Kidney (tissue), 14 donors: ENCODE results near the gene ARHGAP40. TPM values are rescaled to one million over a fixed set of nuclear protein-coding genes. Genes with fewer than 3 reads are reported as not detected.

Experiments used
- DNase-seq, 5 donors: peaks; one replicate each; pipeline ENCODE4 v3.0.0-alpha.2; 2013 to 2020
- FAIRE-seq: peaks from 2 replicates; lab custom pipeline; 2012; peaks lifted over from hg19 to GRCh38; lab: Jason Lieb, UNC
- H3K27ac ChIP-seq, 2 donors: one replicate each; pipeline ENCODE4 v1.7.0; 2013; ENCODE audit warnings: low read depth in 2 of 2, low read length in 2 of 2, inconsistent platforms in 1 of 2
- H3K27me3 ChIP-seq: one replicate; pipeline ENCODE4 v1.7.1; 2013; ENCODE audit warnings: low read length, inconsistent platforms; ENCODE audit not compliant: control insufficient read depth, insufficient read depth
- H3K36me3 ChIP-seq, 3 donors: one replicate each; pipeline versions ENCODE4 v1.7.0 to v1.7.1; 2013; ENCODE audit warnings: low read length in 3 of 3, control low read depth in 1 of 3, inconsistent platforms in 1 of 3; ENCODE audit not compliant: insufficient read depth in 3 of 3, control insufficient read depth in 2 of 3
- H3K4me1 ChIP-seq, 3 donors: one replicate each; pipeline versions ENCODE4 v1.7.0 to v1.7.1; 2013; ENCODE audit warnings: low read length in 3 of 3, inconsistent platforms in 1 of 3, low read depth in 1 of 3; ENCODE audit not compliant: control insufficient read depth in 2 of 3, insufficient read depth in 2 of 3
- H3K4me3 ChIP-seq, 3 donors: one replicate each; pipeline versions ENCODE4 v1.7.0 to v1.8.1; 2013; ENCODE audit warnings: low read length in 3 of 3, control low read depth in 1 of 3, inconsistent platforms in 1 of 3
- H3K9ac ChIP-seq, 3 donors: one replicate each; pipeline versions ENCODE4 v1.7.0 to v1.7.1; 2013; ENCODE audit warnings: low read length in 3 of 3, control low read depth in 1 of 3, inconsistent platforms in 1 of 3
- H3K9me3 ChIP-seq, 3 donors: one replicate each; pipeline versions ENCODE4 v1.7.0 to v1.7.1; 2013; ENCODE audit warnings: low read length in 3 of 3, control low read depth in 1 of 3, inconsistent platforms in 1 of 3; ENCODE audit not compliant: control insufficient read depth in 2 of 3, insufficient read depth in 1 of 3
- CTCF ChIP-seq: IDR thresholded peaks from 3 replicates; pipeline ENCODE4 v1.5.1; 2012; ENCODE audit warnings: mild to moderate bottlenecking, moderate library complexity, borderline replicate concordance; ENCODE audit not compliant: insufficient read depth; ENCODE audit errors: extremely low read depth
- intact Hi-C: fragments of 100-400 bp; cut with DNase I; formaldehyde crosslinking; loops from one replicate; pipeline ENCODE4 v1.11.1; 2022
- polyA plus RNA-seq: library from polyadenylated mRNA; stranded (reverse); fragments of 350-450 nt; fragmentation: Illumina TruSeq; extraction: RNeasy Lipid Tissue Mini Kit (QIAGEN cat#74804); gene quantifications from one replicate; pipeline ENCODE4 v1.2.3, GENCODE V29; 2014; ENCODE audit warnings: low read depth, low replicate concordance; ENCODE audit not compliant: insufficient read depth
- total RNA-seq: library from RNA; stranded (reverse); fragmentation: NEBNext Ultra II Directional; extraction: Animal tissue kit (Norgen Biotek cat#: 25700); gene quantifications from one replicate; pipeline ENCODE4 v1.2.1, GENCODE V29; 2021
- donor health status: control.
- donor health status: control.
- donor health status: control.
- donor health status: control.
- donor health status: control.
- donor health status: DM: yes; HTN: yes; CAD: no.
- donor health status: Normal renal cell carcinoma (clear cell type).

Gene ARHGAP40
- total and polyA plus RNA-seq, 2 donors from 2014 or later, result 1.3 to 20.2 TPM

GRCh38 chr20:38609815-38610214 is 8.2 kb downstream of the ARHGAP40 start:
- intact Hi-C loops, result no loop called here
- H3K27ac ChIP-seq, result no peak overlapping the region
- DNase-seq (no peak), FAIRE-seq (no peak)
- H3K4me3 ChIP-seq, result no peak overlapping the region
- H3K9ac ChIP-seq, result no peak overlapping the region
- H3K4me1 ChIP-seq, result no peaks in the 10 kb centered on the region
- no peaks in the 10 kb centered on the region for H3K36me3 ChIP-seq
- no peaks in the 10 kb centered on the region for H3K27me3 ChIP-seq
- no peaks in the 10 kb centered on the region for H3K9me3 ChIP-seq
- TF ChIP-seq CTCF, result no peak

GRCh38 chr20:38610521-38610920 is 8.9 kb downstream of the ARHGAP40 start:
- no peak overlapping the region for H3K27ac ChIP-seq
- no peak overlapping the region for H3K9ac ChIP-seq
- no peaks in the 10 kb centered on the region for H3K9me3 ChIP-seq
- no peaks in the 10 kb centered on the region for H3K36me3 ChIP-seq
- no peaks in the 10 kb centered on the region for H3K4me1 ChIP-seq
- H3K27me3 ChIP-seq, result no peaks in the 10 kb centered on the region
- TF ChIP-seq CTCF, result no peak
- H3K4me3 ChIP-seq, result no peak overlapping the region
- intact Hi-C loops, result no loop called here
- no peak for DNase-seq
- no peak for FAIRE-seq

- DNase-seq (no peak), FAIRE-seq (no peak)
- TF ChIP-seq CTCF, result no peak
- intact Hi-C loops, result no loop called here
- H3K27me3 ChIP-seq, result no peaks in the 10 kb centered on the region
- no peaks in the 10 kb centered on the region for H3K9me3 ChIP-seq
- H3K4me3 ChIP-seq, result no peak overlapping the region
- H3K9ac ChIP-seq, result no peak overlapping the region
- no peaks in the 10 kb centered on the region for H3K36me3 ChIP-seq
- no peaks in the 10 kb centered on the region for H3K4me1 ChIP-seq
- H3K27ac ChIP-seq, result no peak overlapping the region
These were observed 11.3 kb downstream of the ARHGAP40 start for GRCh38 chr20:38612751-38613515.
